ENCODE measurements around the gene SSBP1.

- TF ChIP-seq CTCF (IDR thresholded peaks at IDR 0.05) = no peak
- TF ChIP-seq POLR2A (IDR thresholded peaks at IDR 0.05) = no peak
Observed at GRCh38 chr7:141748396-141748795, 10.2 kb downstream of the SSBP1 start.
